Measurements from ENCODE around the gene FREM3.
"Not testable (repeated sequence)": the region's sequence is repeated elsewhere in the genome, so short reads cannot be mapped to it uniquely, and the experiment has no call there.

The FREM3 gene

DNA sequence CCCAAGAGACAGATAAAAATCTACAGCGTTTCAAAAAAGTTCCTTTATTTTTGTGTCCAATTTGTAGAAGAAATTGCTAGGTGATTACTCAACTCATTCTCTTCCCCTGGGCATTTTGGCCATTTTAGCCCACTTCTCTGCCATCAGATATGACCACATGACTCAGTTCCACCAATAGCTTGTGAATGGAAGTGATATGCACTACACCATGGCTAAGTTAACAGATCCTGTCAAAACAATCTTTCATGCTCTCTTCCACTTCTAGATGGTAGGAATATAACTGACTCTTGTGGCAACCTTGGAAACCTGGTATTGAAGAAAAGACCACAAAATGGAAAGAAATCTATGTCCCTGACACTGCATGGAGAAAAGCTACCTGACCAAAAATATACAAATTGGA, 26.2 kb upstream of the FREM3 start:
- Histone ChIP-seq H3K9ac (ENCODE audit: insufficient read length, low read depth) (no peak overlapping the region), H3K36me3 (ENCODE audit: insufficient read depth, insufficient read length, low read length) (no peaks in the 10 kb centered on the region), H3K4me3 (ENCODE audit: insufficient read length, low read depth) (no peak overlapping the region), H3K9me3 (ENCODE audit: insufficient read depth, low read length) (no peaks in the 10 kb centered on the region), H3K27me3 (ENCODE audit: insufficient read depth, insufficient read length) (no peaks in the 10 kb centered on the region), H3K4me1 (ENCODE audit: insufficient read depth, insufficient read length) (no peaks in the 10 kb centered on the region)
- DNase-seq (ENCODE audit: low read depth, low spot score) = no peak
- TF ChIP-seq SUZ12 (IDR thresholded peaks at IDR 0.05; ENCODE audit: extremely low read depth, insufficient read depth, insufficient read length) (no peak), ZNF274 (IDR thresholded peaks at IDR 0.05; ENCODE audit: low read depth, low read length) (no peak), YY1 (IDR thresholded peaks at IDR 0.05; ENCODE audit: insufficient read depth, insufficient read length) (no peak)

- H3K9me3 ChIP-seq (ENCODE audit: insufficient read depth, low read length) = no peaks in the 10 kb centered on the region
- no peak for DNase-seq (ENCODE audit: low read depth, low spot score)
- H3K27me3 ChIP-seq (ENCODE audit: insufficient read depth, insufficient read length) = no peaks in the 10 kb centered on the region
- H3K4me1 ChIP-seq (ENCODE audit: insufficient read depth, insufficient read length) = no peaks in the 10 kb centered on the region
- TF ChIP-seq YY1 (IDR thresholded peaks at IDR 0.05; ENCODE audit: insufficient read depth, insufficient read length) (no peak), ZNF274 (IDR thresholded peaks at IDR 0.05; ENCODE audit: low read depth, low read length) (no peak), SUZ12 (IDR thresholded peaks at IDR 0.05; ENCODE audit: extremely low read depth, insufficient read depth, insufficient read length) (no peak)
- H3K9ac ChIP-seq (ENCODE audit: insufficient read length, low read depth) = no peak overlapping the region
- no peak overlapping the region for H3K4me3 ChIP-seq (ENCODE audit: insufficient read length, low read depth)
- no peaks in the 10 kb centered on the region for H3K36me3 ChIP-seq (ENCODE audit: insufficient read depth, insufficient read length, low read length)
These were observed 20.8 kb upstream of the FREM3 start for GRCh38 chr4:143721317-143721716.

DNA sequence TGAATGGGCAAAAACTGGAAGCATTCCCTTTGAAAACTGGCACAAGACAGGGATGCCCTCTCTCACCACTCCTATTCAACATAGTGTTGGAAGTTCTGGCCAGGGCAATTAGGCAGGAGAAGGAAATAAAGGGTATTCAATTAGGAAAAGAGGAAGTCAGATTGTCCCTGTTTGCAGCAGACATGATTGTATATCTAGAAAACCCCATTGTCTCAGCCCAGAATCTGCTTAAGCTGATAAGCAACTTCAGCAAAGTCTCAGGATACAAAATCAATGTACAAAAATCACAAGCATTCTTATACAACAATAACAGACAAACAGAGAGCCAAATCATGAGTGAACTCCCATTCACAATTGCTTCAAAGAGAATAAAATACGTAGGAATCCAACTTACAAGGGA, 18.3 kb upstream of the FREM3 start:
- not testable (repeated sequence) for H3K27me3 ChIP-seq (ENCODE audit: insufficient read depth, insufficient read length); H3K36me3 ChIP-seq (ENCODE audit: insufficient read depth, insufficient read length, low read length); H3K4me1 ChIP-seq (ENCODE audit: insufficient read depth, insufficient read length); H3K4me3 ChIP-seq (ENCODE audit: insufficient read length, low read depth); H3K9ac ChIP-seq (ENCODE audit: insufficient read length, low read depth); H3K9me3 ChIP-seq (ENCODE audit: insufficient read depth, low read length); DNase-seq (ENCODE audit: low read depth, low spot score)

DNA sequence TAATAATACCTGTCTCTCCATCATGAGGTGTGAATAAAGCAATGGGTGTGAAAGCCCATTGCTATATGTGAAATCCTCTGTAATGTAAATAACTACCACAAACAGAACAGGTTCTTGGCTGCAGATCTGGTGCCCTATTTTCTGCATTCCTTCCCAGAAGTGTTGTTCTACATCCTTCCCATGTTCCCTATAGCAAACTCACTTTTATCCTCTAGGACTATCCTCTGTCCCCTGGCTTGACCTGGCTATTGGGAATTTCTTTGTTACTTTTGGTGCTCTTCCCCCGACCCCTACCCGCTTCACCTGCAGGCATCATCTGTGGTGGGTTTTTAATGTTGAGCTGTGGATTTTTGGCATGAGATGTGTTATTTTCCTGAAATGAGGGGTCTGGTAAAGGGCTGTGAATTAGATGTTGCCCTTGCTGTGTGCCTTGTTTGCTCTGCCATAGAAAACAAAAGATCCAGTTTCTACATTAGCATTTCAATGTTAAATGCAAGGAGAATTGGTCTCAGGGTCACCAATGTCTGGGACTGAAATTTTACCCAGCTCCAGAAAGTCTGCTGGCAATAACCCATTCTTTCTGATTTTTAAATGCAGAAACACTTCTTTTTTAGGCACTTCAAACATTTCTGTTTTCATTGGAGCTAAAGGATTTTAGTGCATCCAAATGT, 13.6 kb upstream of the FREM3 start:
- Histone ChIP-seq H3K9ac (ENCODE audit: insufficient read length, low read depth) (no peak overlapping the region), H3K4me3 (ENCODE audit: insufficient read length, low read depth) (no peak overlapping the region), H3K27me3 (ENCODE audit: insufficient read depth, insufficient read length) (no peaks in the 10 kb centered on the region), H3K36me3 (ENCODE audit: insufficient read depth, insufficient read length, low read length) (no peaks in the 10 kb centered on the region), H3K9me3 (ENCODE audit: insufficient read depth, low read length) (no peaks in the 10 kb centered on the region), H3K4me1 (ENCODE audit: insufficient read depth, insufficient read length) (no peaks in the 10 kb centered on the region)
- TF ChIP-seq SUZ12 (IDR thresholded peaks at IDR 0.05; ENCODE audit: extremely low read depth, insufficient read depth, insufficient read length) = no peak
- TF ChIP-seq ZNF274 (IDR thresholded peaks at IDR 0.05; ENCODE audit: low read depth, low read length) = no peak
- TF ChIP-seq YY1 (IDR thresholded peaks at IDR 0.05; ENCODE audit: insufficient read depth, insufficient read length) = no peak
- no peak for DNase-seq (ENCODE audit: low read depth, low spot score)

- Histone ChIP-seq H3K4me1 (ENCODE audit: insufficient read depth, insufficient read length) (no peaks in the 10 kb centered on the region), H3K27me3 (ENCODE audit: insufficient read depth, insufficient read length) (no peaks in the 10 kb centered on the region), H3K4me3 (ENCODE audit: insufficient read length, low read depth) (no peak overlapping the region), H3K36me3 (ENCODE audit: insufficient read depth, insufficient read length, low read length) (no peaks in the 10 kb centered on the region), H3K9ac (ENCODE audit: insufficient read length, low read depth) (no peak overlapping the region), H3K9me3 (ENCODE audit: insufficient read depth, low read length) (no peaks in the 10 kb centered on the region)
- no peak for TF ChIP-seq YY1 (IDR thresholded peaks at IDR 0.05; ENCODE audit: insufficient read depth, insufficient read length)
- TF ChIP-seq SUZ12 (IDR thresholded peaks at IDR 0.05; ENCODE audit: extremely low read depth, insufficient read depth, insufficient read length) = no peak
- TF ChIP-seq ZNF274 (IDR thresholded peaks at IDR 0.05; ENCODE audit: low read depth, low read length) = no peak
- no peak for DNase-seq (ENCODE audit: low read depth, low spot score)
These were observed 13.1 kb upstream of the FREM3 start for GRCh38 chr4:143713553-143713952.

- Histone ChIP-seq H3K27me3 (ENCODE audit: insufficient read depth, insufficient read length) (no peaks in the 10 kb centered on the region), H3K4me3 (ENCODE audit: insufficient read length, low read depth) (no peak overlapping the region), H3K36me3 (ENCODE audit: insufficient read depth, insufficient read length, low read length) (no peaks in the 10 kb centered on the region), H3K9me3 (ENCODE audit: insufficient read depth, low read length) (no peaks in the 10 kb centered on the region), H3K4me1 (ENCODE audit: insufficient read depth, insufficient read length) (no peaks in the 10 kb centered on the region), H3K9ac (ENCODE audit: insufficient read length, low read depth) (no peak overlapping the region)
- no peak for TF ChIP-seq YY1 (IDR thresholded peaks at IDR 0.05; ENCODE audit: insufficient read depth, insufficient read length)
- TF ChIP-seq SUZ12 (IDR thresholded peaks at IDR 0.05; ENCODE audit: extremely low read depth, insufficient read depth, insufficient read length) = no peak
- no peak for TF ChIP-seq ZNF274 (IDR thresholded peaks at IDR 0.05; ENCODE audit: low read depth, low read length)
- no peak for DNase-seq (ENCODE audit: low read depth, low spot score)
These were observed 11.7 kb upstream of the FREM3 start for GRCh38 chr4:143712155-143712550.

DNA sequence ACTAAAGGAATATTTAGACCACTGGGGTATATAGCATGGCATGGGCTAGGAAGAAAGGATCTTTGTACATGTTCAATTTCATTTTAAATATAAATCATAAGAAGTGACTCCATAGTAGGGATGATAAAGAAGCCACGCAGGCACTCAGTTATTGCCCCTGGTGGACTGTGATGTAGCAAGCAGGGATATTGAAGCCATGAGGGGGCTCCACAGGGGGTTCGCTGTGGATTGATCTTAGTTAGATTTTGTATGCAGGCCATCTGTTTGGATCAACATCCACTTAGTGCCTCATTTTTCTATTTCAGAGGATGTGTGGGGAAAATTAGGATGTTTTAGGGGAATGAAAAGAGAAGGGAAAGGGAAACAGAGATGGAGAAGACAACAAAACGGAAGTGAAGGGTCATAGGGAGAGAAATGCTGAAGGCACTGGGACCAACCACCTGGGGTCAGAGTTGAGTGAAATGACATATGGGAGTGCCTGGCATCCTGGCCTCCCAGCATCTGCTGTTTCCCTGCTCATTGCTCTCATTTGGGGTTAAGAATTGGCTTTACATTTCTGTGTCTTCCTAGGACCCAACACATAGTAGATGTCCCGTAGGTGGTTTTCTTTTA, 11.2 kb upstream of the FREM3 start:
- no peaks in the 10 kb centered on the region for H3K36me3 ChIP-seq (ENCODE audit: insufficient read depth, insufficient read length, low read length)
- H3K4me3 ChIP-seq (ENCODE audit: insufficient read length, low read depth) = no peak overlapping the region
- H3K9ac ChIP-seq (ENCODE audit: insufficient read length, low read depth) = no peak overlapping the region
- H3K9me3 ChIP-seq (ENCODE audit: insufficient read depth, low read length) = no peaks in the 10 kb centered on the region
- H3K4me1 ChIP-seq (ENCODE audit: insufficient read depth, insufficient read length) = no peaks in the 10 kb centered on the region
- no peak for DNase-seq (ENCODE audit: low read depth, low spot score)
- no peaks in the 10 kb centered on the region for H3K27me3 ChIP-seq (ENCODE audit: insufficient read depth, insufficient read length)
- no peak for TF ChIP-seq YY1 (IDR thresholded peaks at IDR 0.05; ENCODE audit: insufficient read depth, insufficient read length)
- TF ChIP-seq SUZ12 (IDR thresholded peaks at IDR 0.05; ENCODE audit: extremely low read depth, insufficient read depth, insufficient read length) = no peak
- TF ChIP-seq ZNF274 (IDR thresholded peaks at IDR 0.05; ENCODE audit: low read depth, low read length) = no peak
